ENCODE data around the gene SUPT6H. TPM values are rescaled to one million over a fixed set of nuclear protein-coding genes. Genes with fewer than 3 reads are reported as not detected.

SUPT6H gene
- total and polyA plus RNA-seq, 2 of the 4 experiments (the other 2 are of a cell fraction), result 41.4 to 44.8 TPM

DNA sequence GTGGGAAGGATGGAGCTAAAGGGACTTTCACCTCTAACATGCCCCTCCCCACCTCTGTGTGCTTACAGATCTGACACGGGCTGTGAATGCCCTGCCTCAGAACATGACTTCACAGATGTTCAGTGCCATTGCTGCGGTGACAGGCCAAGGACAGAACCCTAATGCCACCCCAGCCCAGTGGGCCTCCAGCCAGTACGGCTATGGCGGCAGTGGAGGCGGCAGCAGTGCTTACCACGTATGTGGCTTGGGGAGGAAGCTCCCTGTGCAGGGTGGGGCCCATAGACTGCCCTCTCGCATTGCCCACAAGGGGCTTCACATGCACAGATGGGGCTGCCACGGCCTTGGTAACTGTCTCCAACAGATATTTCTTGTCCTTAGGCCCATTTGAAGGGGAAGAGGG is 38.3 kb downstream of the SUPT6H start:
- Histone ChIP-seq H3K27ac (ENCODE audit: insufficient read depth, low read length) (no peak overlapping the region), H3K9ac (ENCODE audit: low read depth, low read length) (no peak overlapping the region), H3K4me2 (ENCODE audit: low read depth, low read length) (no peak overlapping the region), H3K9me3 (ENCODE audit: control insufficient read depth, insufficient read depth, low read length) (no peaks in the 10 kb centered on the region), H2AFZ (replicated peaks; ENCODE audit: low read length, poor library complexity) (no peak overlapping the region), H3K4me1 (ENCODE audit: control insufficient read depth, insufficient read depth, low read length) (no peaks in the 10 kb centered on the region), H3K14ac (replicated peaks; ENCODE audit: low read depth, low read length) (no peak overlapping the region), H3K27me3 (ENCODE audit: control insufficient read depth, insufficient read depth, low read length) (no peaks in the 10 kb centered on the region), H2AK9ac (replicated peaks; ENCODE audit: low read depth, low read length, poor library complexity) (no peak overlapping the region), H4K5ac (ENCODE audit: low read depth, low read length) (no peak overlapping the region), H3K4ac (ENCODE audit: low read depth, low read length) (no peak overlapping the region), H3K56ac (ENCODE audit: extremely low read depth, insufficient read depth, low read length) (no peak overlapping the region), H3K23ac (ENCODE audit: low read depth, low read length) (no peak overlapping the region), H4K20me1 (ENCODE audit: insufficient read depth, low read length) (peaks cover 3% of the 10 kb centered on the region), H3K9me1 (ENCODE audit: insufficient read depth, low read length) (0 out of 2 replicates have a peak, but pooled peaks cover 5% of the 10 kb centered on the region), H4K8ac (ENCODE audit: low read depth in 2 of 2, low read length in 2 of 2) (no peak overlapping the region), H3K36me3 (ENCODE audit: control insufficient read depth, insufficient read depth, low read length) (peaks cover 90% of the 10 kb centered on the region), H3K4me3 (ENCODE audit: insufficient read depth, low read depth, low read length) (no peak overlapping the region), H3K79me1 (ENCODE audit: low read depth in 1 of 2, low read length in 2 of 2) (peaks cover 3 to 9% of the 10 kb centered on the region in 2 experiments; a peak in 2 of 4 replicates), H2BK120ac (ENCODE audit: low read depth, low read length) (no peak overlapping the region), H2AK5ac (ENCODE audit: low read depth, low read length) (no peak overlapping the region), H2BK15ac (ENCODE audit: low read depth, low read length) (no peak overlapping the region), H4K91ac (ENCODE audit: insufficient read depth, low read depth, low read length) (no peak overlapping the region), H2BK5ac (ENCODE audit: low read depth, low read length, poor library complexity, severe bottlenecking) (no peak overlapping the region), H2BK20ac (ENCODE audit: low read depth, low read length) (no peak overlapping the region), H3K18ac (ENCODE audit: low read depth, low read length) (no peak overlapping the region)
- dilution Hi-C loops (cut with HindIII; ENCODE audit: low sequenced_read_pairs, unreplicated experiment) (no loop called here), in situ Hi-C loops (cut with MboI; ENCODE audit: low sequenced_read_pairs) (no loop called here), intact Hi-C loops (cut with micrococcal nuclease) (no loop called here)
- ChIA-PET CTCF (no interaction called here), POLR2A (ENCODE audit: unreplicated experiment) (interaction anchor here (0.5 kb wide), 1 partner anchor 11 kb away, joined by 3 read pairs; the partner anchor contains the start of gene PROCA1)
- no TSS peak for BruUV-seq (replicated peaks)
- TF ChIP-seq NFE2L2 (IDR thresholded peaks at IDR 0.05; ENCODE audit: low read depth, low read length) (no peak), RAD21 (IDR thresholded peaks at IDR 0.05; ENCODE audit: low read length) (no peak), FOS (IDR thresholded peaks at IDR 0.05; ENCODE audit: low read depth, low read length) (no peak), CHD1 (IDR thresholded peaks at IDR 0.05; ENCODE audit: low read depth, low read length) (no peak), MAFK (IDR thresholded peaks at IDR 0.05; ENCODE audit: low read depth, low read length) (no peak)
- TF ChIP-seq, protein P1, sequence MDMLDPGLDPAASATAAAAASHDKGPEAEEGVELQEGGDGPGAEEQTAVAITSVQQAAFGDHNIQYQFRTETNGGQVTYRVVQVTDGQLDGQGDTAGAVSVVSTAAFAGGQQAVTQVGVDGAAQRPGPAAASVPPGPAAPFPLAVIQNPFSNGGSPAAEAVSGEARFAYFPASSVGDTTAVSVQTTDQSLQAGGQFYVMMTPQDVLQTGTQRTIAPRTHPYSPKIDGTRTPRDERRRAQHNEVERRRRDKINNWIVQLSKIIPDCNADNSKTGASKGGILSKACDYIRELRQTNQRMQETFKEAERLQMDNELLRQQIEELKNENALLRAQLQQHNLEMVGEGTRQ (IDR thresholded peaks at IDR 0.05; ENCODE audit: low read depth, low read length), result no peak
- ATAC-seq (ENCODE audit: low read depth) (no peak), DNase-seq (no peak)
- 100% methylated on average over 2 of the region's 8 CpGs; no CpG with 5 or more reads in 1 of the 2 experiments for WGBS, 2 experiments (ENCODE audit: extremely low coverage in 2 of 2, insufficient read length in 1 of 2)

Data from IMR-90 (cell line).